ENCODE measurements around the gene BCS1L. TPM values are rescaled to one million over a fixed set of nuclear protein-coding genes. Genes with fewer than 3 reads are reported as not detected.

Gene BCS1L
- total and polyA plus RNA-seq, 9 of the 15 experiments (the other 6 are each of a cell fraction or from before 2014, with no cell fraction given): 37.6 to 103 (median 56.7) TPM

DNA sequence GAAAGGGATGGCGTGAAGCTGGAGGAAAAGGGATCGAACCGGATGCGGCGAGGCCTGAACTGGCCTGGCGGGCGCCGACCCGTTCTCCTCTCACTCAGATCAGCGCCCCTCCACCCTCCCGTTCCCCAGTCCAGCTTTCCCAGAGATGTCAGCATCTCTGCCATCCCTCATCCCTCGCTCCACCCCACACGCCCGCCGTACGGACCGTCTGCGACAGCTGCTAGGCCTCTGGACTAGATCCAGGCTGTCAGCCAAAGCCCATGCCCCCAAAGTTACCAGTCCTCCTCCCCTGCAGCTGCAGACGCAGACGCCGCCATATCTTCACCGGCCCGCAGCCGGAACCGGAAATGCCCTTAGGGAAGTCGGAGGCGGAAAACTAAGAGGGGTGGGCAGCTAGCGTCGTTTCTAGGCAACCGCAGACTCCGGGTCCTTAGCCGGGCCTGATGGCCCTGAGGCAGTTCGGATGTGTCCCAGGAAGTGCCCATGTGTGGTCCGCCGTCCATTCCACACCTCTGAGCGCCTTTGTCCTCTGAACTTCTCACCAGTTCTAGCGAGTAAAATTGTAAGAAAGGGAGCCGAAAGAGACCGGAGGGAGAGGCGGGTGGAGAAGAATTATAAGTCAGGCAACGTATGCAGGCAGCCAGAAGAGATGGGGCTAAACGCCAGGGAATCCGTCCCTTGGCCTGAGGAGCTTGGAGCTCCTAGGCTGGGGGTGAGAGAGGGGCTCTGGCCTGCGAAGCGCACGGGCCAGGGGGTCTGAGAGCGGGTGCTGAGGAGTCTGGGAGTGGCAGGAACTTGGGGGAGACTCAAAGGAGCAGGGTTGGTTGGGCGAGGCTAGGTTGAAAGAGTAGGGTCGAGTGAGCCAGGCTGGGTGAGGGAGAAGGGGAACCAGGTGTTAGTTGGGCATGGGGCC lies 12.4 kb downstream of the BCS1L start, which contains the start of the genes RNF25 and STK36 (continued):
- TF ChIP-seq, protein P1, sequence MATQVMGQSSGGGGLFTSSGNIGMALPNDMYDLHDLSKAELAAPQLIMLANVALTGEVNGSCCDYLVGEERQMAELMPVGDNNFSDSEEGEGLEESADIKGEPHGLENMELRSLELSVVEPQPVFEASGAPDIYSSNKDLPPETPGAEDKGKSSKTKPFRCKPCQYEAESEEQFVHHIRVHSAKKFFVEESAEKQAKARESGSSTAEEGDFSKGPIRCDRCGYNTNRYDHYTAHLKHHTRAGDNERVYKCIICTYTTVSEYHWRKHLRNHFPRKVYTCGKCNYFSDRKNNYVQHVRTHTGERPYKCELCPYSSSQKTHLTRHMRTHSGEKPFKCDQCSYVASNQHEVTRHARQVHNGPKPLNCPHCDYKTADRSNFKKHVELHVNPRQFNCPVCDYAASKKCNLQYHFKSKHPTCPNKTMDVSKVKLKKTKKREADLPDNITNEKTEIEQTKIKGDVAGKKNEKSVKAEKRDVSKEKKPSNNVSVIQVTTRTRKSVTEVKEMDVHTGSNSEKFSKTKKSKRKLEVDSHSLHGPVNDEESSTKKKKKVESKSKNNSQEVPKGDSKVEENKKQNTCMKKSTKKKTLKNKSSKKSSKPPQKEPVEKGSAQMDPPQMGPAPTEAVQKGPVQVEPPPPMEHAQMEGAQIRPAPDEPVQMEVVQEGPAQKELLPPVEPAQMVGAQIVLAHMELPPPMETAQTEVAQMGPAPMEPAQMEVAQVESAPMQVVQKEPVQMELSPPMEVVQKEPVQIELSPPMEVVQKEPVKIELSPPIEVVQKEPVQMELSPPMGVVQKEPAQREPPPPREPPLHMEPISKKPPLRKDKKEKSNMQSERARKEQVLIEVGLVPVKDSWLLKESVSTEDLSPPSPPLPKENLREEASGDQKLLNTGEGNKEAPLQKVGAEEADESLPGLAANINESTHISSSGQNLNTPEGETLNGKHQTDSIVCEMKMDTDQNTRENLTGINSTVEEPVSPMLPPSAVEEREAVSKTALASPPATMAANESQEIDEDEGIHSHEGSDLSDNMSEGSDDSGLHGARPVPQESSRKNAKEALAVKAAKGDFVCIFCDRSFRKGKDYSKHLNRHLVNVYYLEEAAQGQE (IDR thresholded peaks at IDR 0.05; ENCODE audit: borderline replicate concordance): no peak
- TF ChIP-seq, protein P1 (CRISPR knock-in tag; IDR thresholded peaks at IDR 0.05; ENCODE audit: low read depth): no peak
- TF ChIP-seq BRCA1 (IDR thresholded peaks at IDR 0.05) (no peak), BRCA1 (CRISPR knock-in tag; IDR thresholded peaks at IDR 0.05) (no peak), ZNF717 (CRISPR knock-in tag; IDR thresholded peaks at IDR 0.05) (no peak), TAF1 (IDR thresholded peaks at IDR 0.05; ENCODE audit: control insufficient read depth, extremely low read depth, insufficient read depth, low read length, severe bottlenecking) (peak; percentile 67), CREB1 (IDR thresholded peaks at IDR 0.05) (no peak), CREB1 (CRISPR knock-in tag; IDR thresholded peaks at IDR 0.05) (no peak)
- TF ChIP-seq, protein P2, sequence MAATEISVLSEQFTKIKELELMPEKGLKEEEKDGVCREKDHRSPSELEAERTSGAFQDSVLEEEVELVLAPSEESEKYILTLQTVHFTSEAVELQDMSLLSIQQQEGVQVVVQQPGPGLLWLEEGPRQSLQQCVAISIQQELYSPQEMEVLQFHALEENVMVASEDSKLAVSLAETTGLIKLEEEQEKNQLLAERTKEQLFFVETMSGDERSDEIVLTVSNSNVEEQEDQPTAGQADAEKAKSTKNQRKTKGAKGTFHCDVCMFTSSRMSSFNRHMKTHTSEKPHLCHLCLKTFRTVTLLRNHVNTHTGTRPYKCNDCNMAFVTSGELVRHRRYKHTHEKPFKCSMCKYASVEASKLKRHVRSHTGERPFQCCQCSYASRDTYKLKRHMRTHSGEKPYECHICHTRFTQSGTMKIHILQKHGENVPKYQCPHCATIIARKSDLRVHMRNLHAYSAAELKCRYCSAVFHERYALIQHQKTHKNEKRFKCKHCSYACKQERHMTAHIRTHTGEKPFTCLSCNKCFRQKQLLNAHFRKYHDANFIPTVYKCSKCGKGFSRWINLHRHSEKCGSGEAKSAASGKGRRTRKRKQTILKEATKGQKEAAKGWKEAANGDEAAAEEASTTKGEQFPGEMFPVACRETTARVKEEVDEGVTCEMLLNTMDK (IDR thresholded peaks at IDR 0.05; ENCODE audit: borderline replicate concordance, insufficient read depth, low read depth, low read length, poor library complexity, severe bottlenecking): peak; percentile 17

Data from K562 (cell line).